Psoas muscle (tissue), 8 donors: Measurements from ENCODE around the gene ACBD4. TPM values are rescaled to one million over a fixed set of nuclear protein-coding genes. Genes with fewer than 3 reads are reported as not detected.

ENCODE experiments used
- ATAC-seq, 4 donors: fragments of 200-7000 bp; cut with Tn5 transposase; one replicate each; pipeline ENCODE4 v1.9.1; 2020; ENCODE audit warnings: moderate library complexity in 3 of 4, mild to moderate bottlenecking in 2 of 4
- DNase-seq, 2 donors: peaks; one replicate each; pipeline ENCODE4 v3.0.0-alpha.2; 2020
- H3K27ac ChIP-seq: fragments of 200-600 bp; one replicate; pipeline ENCODE4 v1.8.0; 2022
- H3K27me3 ChIP-seq, 3 donors: fragments of 200-600 bp in 1 of 3; one replicate each; pipeline versions ENCODE4 v1.6.1 to v1.8.0; 2013 to 2022; ENCODE audit warnings: low read length in 2 of 3, mild to moderate bottlenecking in 2 of 3, moderate library complexity in 1 of 3; ENCODE audit not compliant: insufficient read depth in 3 of 3
- H3K36me3 ChIP-seq, 2 donors: fragments of 200-600 bp in 1 of 2; one replicate each; pipeline versions ENCODE4 v1.6.1 to v1.8.0; 2013 to 2022; ENCODE audit warnings: low read depth in 1 of 2, mild to moderate bottlenecking in 1 of 2, moderate library complexity in 1 of 2; ENCODE audit not compliant: insufficient read depth in 1 of 2
- H3K4me1 ChIP-seq: fragments of 200-600 bp; one replicate; pipeline ENCODE4 v1.8.0; 2022
- H3K4me3 ChIP-seq: fragments of 200-600 bp; one replicate; pipeline ENCODE4 v1.8.0; 2022; ENCODE audit warnings: mild to moderate bottlenecking
- H3K9me3 ChIP-seq: fragments of 200-600 bp; one replicate; pipeline ENCODE4 v1.8.0; 2022
- CTCF ChIP-seq: fragments of 200-600 bp; IDR thresholded peaks from one replicate; pipeline ENCODE4 v1.8.0; 2022; ENCODE audit warnings: antibody characterized with exemption
- WGBS, 3 donors: extraction: QIAGEN DNeasy Blood & Tissue Kit; methylation state at CpG; one replicate each; pipeline versions ENCODE4 v1.1.6 to v1.1.7; 2013; 5-methylcytosine and 5-hydroxymethylcytosine counted together
- intact Hi-C, 2 donors: fragments of 100-400 bp; cut with DNase I; formaldehyde crosslinking; loops; one replicate each; pipeline versions ENCODE4 v1.11.0 to v1.14.2; 2022
- polyA plus RNA-seq, 3 donors: library from polyadenylated mRNA; stranded (reverse); fragments of 200-250 nt; gene quantifications; one replicate each; pipeline ENCODE4 v1.2.3, GENCODE V29; 2013
- total RNA-seq, 4 donors: library from RNA; stranded (reverse); fragmentation: NEBNext Ultra II Directional in 2 of 4; extraction: Animal tissue kit (Norgen Biotek cat#: 25700) in 2 of 4; gene quantifications; one replicate each; pipeline versions ENCODE4 v1.2.1 to v1.2.4, GENCODE V29; 2021 to 2023
- donor health status: healthy with polysubstance abuse.
- donor health status: DM: no; HTN: no; CAD: no; lungs with moderate emphysema.
- donor health status: Bipolar disorder and iron deficiency.
- donor health status: healthy.
- donor health status: DM: yes; HTN: yes; CAD: no.
- donor health status: DM: no; HTN: no; CAD: no.
- donor health status: DM: no; HTN: no; CAD: no.
- donor health status: DM: yes; HTN: yes; CAD: no.

ACBD4 gene
- total and polyA plus RNA-seq, 7 donors, result 2.7 to 8.2 (median 4.4) TPM

GRCh38 chr17:45148183-45149036 is 12.9 kb downstream of the ACBD4 start, which contains the start of gene HEXIM1:
HEXIM1 (plus strand) TSS chr17:45148475; CDS start chr17:45149191, 716 bp downstream.
- 0 to 1% (median 1%) methylated on average over 55 to 58 of the region's 58 CpGs for WGBS, 3 donors
- Histone ChIP-seq H3K27ac (peak within 1 kb of the TSS; percentile 97), H3K4me1 (peaks cover 28% of the 10 kb centered on the region), H3K9me3 (no peaks in the 10 kb centered on the region), H3K27me3 (no peaks in the 10 kb centered on the region), H3K4me3 (peak within 1 kb of the TSS; percentile 76), H3K36me3 (no peaks in the 10 kb centered on the region)
- intact Hi-C loops, result loop anchor here (1.0 kb wide), 1 partner anchor 13 kb away; the partner anchor contains the start of gene HEXIM2 (in 2 of the 2)
- ATAC-seq (peak; percentile 77 to 84 (median 80)), DNase-seq (peak; percentile 99 to 100)
- no peak for TF ChIP-seq CTCF

GRCh38 chr17:45149037-45149668 is 13.7 kb downstream of the ACBD4 start:
- Histone ChIP-seq H3K27ac (peak overlapping the region; percentile 88), H3K9me3 (no peaks in the 10 kb centered on the region), H3K27me3 (no peaks in the 10 kb centered on the region), H3K4me1 (peaks cover 23% of the 10 kb centered on the region), H3K4me3 (peak overlapping the region; percentile 76), H3K36me3 (no peaks in the 10 kb centered on the region)
- ATAC-seq (peak; percentile 62 to 72 (median 64)), DNase-seq (peak; percentile 89 to 95)
- intact Hi-C loops, result loop anchor here (1.0 kb wide), 1 partner anchor 12 kb away; the partner anchor contains the start of gene HEXIM2 (in 2 of the 2)
- TF ChIP-seq CTCF, result peak; percentile 85
- 0 to 1% (median 0%) methylated on average over 32 of the region's 32 CpGs for whole genome bisulfite sequencing, 3 donors

GRCh38 chr17:45149669-45150664 is 14.5 kb downstream of the ACBD4 start:
- Histone ChIP-seq H3K9me3 (no peaks in the 10 kb centered on the region), H3K4me3 (peak overlapping the region; percentile 76), H3K36me3 (no peaks in the 10 kb centered on the region), H3K27me3 (no peaks in the 10 kb centered on the region), H3K27ac (peak overlapping the region; percentile 88), H3K4me1 (peaks cover 23% of the 10 kb centered on the region)
- WGBS, 3 donors, result 0 to 1% (median 1%) methylated on average over 56 of the region's 56 CpGs
- DNase-seq, result peak; percentile 70 to 84
- intact Hi-C loops, result loop anchor here (1.0 to 5.0 kb wide), 2 partner anchors 11 to 47 kb away; partner anchors contain the start of gene HEXIM2 (in 2 of the 2)
- TF ChIP-seq CTCF, result no peak
- peak in 3 of 4 donors; percentile 3 to 11 (median 5) for ATAC-seq
